AG04450 (cell line): ENCODE data around the gene OR52K1. TPM values are rescaled to one million over a fixed set of nuclear protein-coding genes. Genes with fewer than 3 reads are reported as not detected.

Experiments
- CTCF ChIA-PET: fragments of 300-600, 350-600 bp; formaldehyde crosslinking; extraction: SDS; loops from one replicate; lab custom pipeline; 2022; ENCODE audit warnings: antibody characterized with exemption, inconsistent platforms; lab: Charles Lee
- POLR2A ChIA-PET: fragments of 350-600 bp; formaldehyde crosslinking; extraction: SDS; loops from one replicate; lab custom pipeline; 2021; ENCODE audit warnings: antibody characterized with exemption, inconsistent platforms; lab: Yijun Ruan, JAX
- DNase-seq: peaks from one replicate; pipeline ENCODE4 v3.0.0-alpha.2; 2011; ENCODE audit warnings: low read depth, low spot score
- H3K27ac ChIP-seq: one replicate; pipeline ENCODE4 v1.5.1; 2012; ENCODE audit warnings: low read depth, low read length, control low read depth
- H3K27me3 ChIP-seq: one replicate; pipeline ENCODE4 v1.6.0; 2012; ENCODE audit warnings: low read length; ENCODE audit not compliant: control insufficient read depth, insufficient read depth
- H3K4me3 ChIP-seq: 2 replicates; pipeline ENCODE4 v1.5.1; 2011; ENCODE audit warnings: mild to moderate bottlenecking, low read depth, low read length, control low read depth
- H3K9me3 ChIP-seq: 2 replicates; pipeline ENCODE4 v1.5.1; 2012; ENCODE audit warnings: low read length; ENCODE audit not compliant: control insufficient read depth, insufficient read depth
- polyA plus RNA-seq: library from polyadenylated mRNA; depleted of rRNA; stranded (reverse); fragments of >200 nt; gene quantifications from 2 replicates; pipeline ENCODE4 v1.2.3, GENCODE V29; 2011
- TF ChIP-seq, protein P1 (sequence below): IDR thresholded peaks from 2 replicates; pipeline ENCODE4 v1.5.1; 2011; ENCODE audit warnings: low read depth, low read length, control low read depth, inconsistent platforms

The OR52K1 gene
- polyA plus RNA-seq, 1 experiment, result not detected

DNA sequence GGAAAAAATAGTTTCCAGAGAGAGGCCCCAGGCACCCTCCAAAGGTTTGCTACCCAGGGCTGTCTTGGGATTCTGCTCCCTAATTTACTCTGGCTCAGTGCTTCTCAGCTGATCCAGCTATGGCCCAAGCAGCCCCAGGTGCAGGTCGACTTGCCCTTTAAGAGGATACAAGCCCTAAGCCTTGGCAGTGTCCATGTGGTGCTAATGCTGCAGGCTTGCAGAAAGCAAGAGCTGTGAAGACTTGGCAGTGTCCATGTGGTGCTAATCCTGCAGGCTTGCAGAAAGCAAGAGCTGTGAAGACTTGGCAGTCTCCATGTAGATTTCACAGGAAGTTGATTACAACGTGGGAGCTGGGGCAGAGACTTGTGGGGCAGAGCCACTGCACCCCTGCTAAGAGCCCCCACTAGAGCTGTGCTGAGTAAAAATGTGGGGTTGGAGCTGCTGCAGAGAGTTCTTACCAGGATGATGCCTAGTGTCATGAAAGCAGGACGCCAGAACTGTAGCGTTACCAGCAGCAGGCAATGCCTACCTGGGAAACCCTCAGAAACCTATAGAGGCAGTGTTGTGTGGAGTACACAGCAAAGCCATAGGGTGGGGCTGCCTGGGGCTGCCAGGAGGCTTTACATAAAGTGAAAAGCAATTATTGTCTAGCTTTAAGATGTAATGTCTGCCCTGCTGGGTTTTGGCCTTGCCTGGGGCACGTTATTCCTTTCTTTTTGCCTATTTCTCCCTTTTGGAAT, 16.1 kb upstream of the OR52K1 start:
- Histone ChIP-seq H3K27ac (no peak overlapping the region), H3K4me3 (no peak overlapping the region), H3K9me3 (no peaks in the 10 kb centered on the region), H3K27me3 (no peaks in the 10 kb centered on the region)
- no peak for DNase-seq
- TF ChIP-seq, protein P1, sequence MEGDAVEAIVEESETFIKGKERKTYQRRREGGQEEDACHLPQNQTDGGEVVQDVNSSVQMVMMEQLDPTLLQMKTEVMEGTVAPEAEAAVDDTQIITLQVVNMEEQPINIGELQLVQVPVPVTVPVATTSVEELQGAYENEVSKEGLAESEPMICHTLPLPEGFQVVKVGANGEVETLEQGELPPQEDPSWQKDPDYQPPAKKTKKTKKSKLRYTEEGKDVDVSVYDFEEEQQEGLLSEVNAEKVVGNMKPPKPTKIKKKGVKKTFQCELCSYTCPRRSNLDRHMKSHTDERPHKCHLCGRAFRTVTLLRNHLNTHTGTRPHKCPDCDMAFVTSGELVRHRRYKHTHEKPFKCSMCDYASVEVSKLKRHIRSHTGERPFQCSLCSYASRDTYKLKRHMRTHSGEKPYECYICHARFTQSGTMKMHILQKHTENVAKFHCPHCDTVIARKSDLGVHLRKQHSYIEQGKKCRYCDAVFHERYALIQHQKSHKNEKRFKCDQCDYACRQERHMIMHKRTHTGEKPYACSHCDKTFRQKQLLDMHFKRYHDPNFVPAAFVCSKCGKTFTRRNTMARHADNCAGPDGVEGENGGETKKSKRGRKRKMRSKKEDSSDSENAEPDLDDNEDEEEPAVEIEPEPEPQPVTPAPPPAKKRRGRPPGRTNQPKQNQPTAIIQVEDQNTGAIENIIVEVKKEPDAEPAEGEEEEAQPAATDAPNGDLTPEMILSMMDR, result no peak
- CTCF ChIA-PET, result no interaction called here
- POLR2A ChIA-PET, result no interaction called here

DNA sequence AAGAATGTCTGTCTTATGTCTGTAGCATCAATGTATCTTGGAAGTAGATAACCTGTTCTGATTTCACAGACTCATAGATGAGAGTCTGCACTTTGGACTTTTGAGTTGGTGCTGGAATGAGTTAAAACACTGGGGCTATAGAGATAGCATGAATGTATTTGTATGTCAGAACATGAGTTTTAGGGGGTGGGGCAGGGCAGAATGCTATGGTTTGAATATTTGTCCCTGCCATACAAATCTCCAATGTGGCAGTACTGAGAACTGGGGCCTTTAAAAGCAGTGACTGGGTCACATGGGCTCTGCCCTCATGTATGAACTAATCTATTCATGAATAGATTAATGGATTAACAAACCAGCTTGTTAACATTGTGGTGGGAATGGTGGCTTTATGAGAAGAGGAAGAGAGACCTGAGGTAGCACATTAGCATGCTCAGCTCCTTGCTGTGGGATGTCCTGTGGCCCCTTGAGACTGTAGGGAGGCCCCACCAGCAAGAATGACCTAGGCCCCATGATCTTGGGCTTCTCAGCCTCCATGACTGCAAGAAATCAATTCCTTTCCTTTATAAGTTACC, 15.5 kb upstream of the OR52K1 start:
- TF ChIP-seq, protein P1, result no peak
- H3K27ac ChIP-seq, result no peak overlapping the region
- H3K27me3 ChIP-seq, result no peaks in the 10 kb centered on the region
- POLR2A ChIA-PET, result no interaction called here
- H3K4me3 ChIP-seq, result no peak overlapping the region
- CTCF ChIA-PET, result no interaction called here
- DNase-seq, result no peak
- H3K9me3 ChIP-seq, result no peaks in the 10 kb centered on the region

DNA sequence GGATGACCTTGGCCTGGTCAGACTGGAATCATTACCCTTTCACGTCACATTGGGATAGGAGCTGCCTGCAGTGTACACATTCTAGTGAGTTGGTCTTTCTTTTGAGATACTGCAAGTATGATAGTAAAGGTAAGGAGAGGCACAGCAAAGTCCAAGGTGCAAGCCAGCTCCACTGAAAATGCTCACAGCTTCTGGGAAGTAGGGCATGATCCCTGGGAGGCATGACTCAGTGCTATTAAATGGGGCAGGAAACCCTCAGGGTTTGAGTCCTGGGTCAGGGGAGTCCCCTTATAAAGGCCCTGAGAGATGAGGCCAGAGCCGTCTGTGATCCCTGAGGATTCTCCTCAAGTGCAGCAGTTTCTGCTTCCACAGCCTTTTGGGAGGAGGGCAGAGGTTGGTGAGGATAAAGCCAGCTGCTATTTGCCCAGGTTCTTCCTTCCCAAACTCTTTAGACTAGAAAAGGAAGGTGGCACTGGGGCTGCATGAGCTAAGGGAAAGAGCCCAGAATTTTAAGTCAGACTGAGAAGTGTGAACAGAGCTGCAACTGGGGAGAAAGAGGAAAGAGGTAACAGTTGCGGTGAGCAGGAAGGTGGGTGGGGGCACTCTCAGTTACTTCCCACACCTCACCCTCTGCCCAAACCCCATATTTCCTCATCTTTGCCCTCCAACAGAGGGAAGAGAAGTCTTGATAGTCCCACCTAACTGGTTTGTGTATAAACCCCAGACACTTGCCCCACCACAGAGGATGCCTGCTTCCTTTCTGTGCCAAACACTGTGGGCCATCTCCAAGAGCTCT, 14.4 kb upstream of the OR52K1 start:
- DNase-seq, result no peak
- CTCF ChIA-PET, result no interaction called here

DNA sequence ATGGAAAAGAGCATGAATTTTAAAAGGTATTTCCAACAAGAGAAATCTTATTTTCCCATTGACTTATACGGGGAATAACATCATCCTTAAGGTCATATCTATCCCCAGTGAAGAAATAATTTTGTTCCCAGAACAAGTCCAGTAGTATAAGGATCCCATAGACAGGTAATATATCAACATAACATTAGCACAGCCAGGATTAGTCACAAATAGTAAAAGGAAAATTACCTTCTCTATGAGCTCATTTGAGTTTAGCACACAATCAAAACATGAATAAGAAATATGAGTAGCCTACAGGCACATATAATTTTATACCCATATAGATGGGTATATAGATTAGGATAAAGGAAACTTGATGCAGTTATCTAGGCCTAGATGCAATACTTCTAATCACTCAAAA, 2.8 kb upstream of the OR52K1 start:
- ChIA-PET CTCF (interaction anchor here (1.9 kb wide), 1 partner anchor 13 kb away, joined by 8 read pairs; no protein-coding TSS in a partner anchor), POLR2A (no interaction called here)
- TF ChIP-seq, protein P1, result no peak
- H3K27ac ChIP-seq, result no peak overlapping the region
- DNase-seq, result no peak
- H3K27me3 ChIP-seq, result no peaks in the 10 kb centered on the region
- no peaks in the 10 kb centered on the region for H3K9me3 ChIP-seq
- no peak overlapping the region for H3K4me3 ChIP-seq

More for the DNA sequence above, 14.4 kb upstream of the OR52K1 start:
- POLR2A ChIA-PET, result no interaction called here
- H3K9me3 ChIP-seq, result no peaks in the 10 kb centered on the region; the same call in 1 of the 2 replicates
- TF ChIP-seq, protein P1, result no peak
- H3K27ac ChIP-seq, result no peak overlapping the region
- H3K27me3 ChIP-seq, result no peaks in the 10 kb centered on the region
- H3K4me3 ChIP-seq, result no peak overlapping the region
